ENCODE results near the gene ALDH1A2. TPM values are rescaled to one million over a fixed set of nuclear protein-coding genes. Genes with fewer than 3 reads are reported as not detected.
A peak's percentile ranks its signal among the peaks of the same experiment; 100 is the strongest.

Gene ALDH1A2
- total RNA-seq, 1 donor from 2014 or later: 49.4 TPM

DNA sequence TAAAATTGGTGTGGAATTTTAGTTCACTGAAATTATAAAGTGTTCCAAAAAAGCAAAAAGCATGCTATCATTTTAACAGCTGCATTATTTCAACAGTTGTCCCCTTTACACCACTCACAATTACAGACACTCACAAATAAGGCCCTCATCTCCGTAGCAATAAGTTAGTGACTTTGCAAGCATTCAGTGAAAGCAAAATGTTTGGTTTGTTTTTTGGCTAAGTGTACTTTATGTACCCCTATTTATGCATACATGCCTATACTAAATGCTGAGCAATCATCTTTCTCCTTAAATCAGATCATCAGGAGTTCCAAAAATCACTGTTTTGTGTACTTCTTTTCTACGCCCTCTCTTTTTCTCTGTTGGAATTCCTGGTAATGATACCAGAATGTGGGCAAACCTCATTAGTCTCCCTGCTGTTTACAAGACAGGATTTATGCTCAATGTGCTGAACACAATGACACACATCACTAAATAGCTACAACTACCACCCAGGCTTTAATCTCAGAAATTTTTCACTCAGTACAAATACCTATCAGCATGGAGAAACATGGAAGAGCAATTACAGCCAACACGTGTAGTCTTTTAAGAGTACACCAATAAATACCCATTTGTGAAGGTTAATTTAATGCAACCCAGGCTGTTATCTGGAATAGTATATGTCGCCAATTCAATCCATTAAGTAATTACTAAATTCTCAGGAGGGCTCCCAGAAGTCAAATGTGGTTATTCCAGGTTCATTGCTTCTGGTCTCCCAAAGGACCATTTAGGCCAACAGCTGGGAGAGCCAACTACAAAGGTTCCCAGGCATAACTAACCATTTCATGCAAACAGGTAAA, 12.0 kb downstream of the ALDH1A2 start:
- no peak for DNase-seq

DNA sequence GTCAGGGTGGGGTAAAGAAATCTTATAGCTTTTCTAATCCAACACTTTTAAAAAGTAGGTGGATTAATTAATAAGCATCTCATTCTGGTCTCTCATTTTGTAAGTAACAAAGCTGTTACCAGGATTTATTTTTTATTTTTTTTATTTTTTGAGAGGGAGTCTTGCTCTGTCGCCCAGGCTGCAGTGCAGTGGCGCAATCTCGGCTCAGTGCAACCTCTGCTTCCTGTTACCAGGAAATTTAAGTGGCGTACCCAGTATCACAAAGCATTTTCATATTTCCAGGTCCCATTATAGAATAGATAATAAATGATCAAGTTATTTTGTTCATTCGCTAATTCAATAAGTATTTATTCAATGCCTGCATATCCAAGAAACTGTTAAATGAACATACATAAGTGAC, 13.2 kb downstream of the ALDH1A2 start:
- intact Hi-C loops (cut with DNase I): no loop called here
- H3K36me3 ChIP-seq: no peaks in the 10 kb centered on the region
- H3K27ac ChIP-seq: no peak overlapping the region
- H3K4me1 ChIP-seq: no peaks in the 10 kb centered on the region
- ATAC-seq (no peak), DNase-seq (peak; percentile 57)
- no peak overlapping the region for H3K4me3 ChIP-seq
- TF ChIP-seq, protein P1, sequence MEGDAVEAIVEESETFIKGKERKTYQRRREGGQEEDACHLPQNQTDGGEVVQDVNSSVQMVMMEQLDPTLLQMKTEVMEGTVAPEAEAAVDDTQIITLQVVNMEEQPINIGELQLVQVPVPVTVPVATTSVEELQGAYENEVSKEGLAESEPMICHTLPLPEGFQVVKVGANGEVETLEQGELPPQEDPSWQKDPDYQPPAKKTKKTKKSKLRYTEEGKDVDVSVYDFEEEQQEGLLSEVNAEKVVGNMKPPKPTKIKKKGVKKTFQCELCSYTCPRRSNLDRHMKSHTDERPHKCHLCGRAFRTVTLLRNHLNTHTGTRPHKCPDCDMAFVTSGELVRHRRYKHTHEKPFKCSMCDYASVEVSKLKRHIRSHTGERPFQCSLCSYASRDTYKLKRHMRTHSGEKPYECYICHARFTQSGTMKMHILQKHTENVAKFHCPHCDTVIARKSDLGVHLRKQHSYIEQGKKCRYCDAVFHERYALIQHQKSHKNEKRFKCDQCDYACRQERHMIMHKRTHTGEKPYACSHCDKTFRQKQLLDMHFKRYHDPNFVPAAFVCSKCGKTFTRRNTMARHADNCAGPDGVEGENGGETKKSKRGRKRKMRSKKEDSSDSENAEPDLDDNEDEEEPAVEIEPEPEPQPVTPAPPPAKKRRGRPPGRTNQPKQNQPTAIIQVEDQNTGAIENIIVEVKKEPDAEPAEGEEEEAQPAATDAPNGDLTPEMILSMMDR (IDR thresholded peaks at IDR 0.05): no peak
- no peaks in the 10 kb centered on the region for H3K27me3 ChIP-seq (ENCODE audit: low read depth)
- H3K9me3 ChIP-seq: no peaks in the 10 kb centered on the region

More for the DNA sequence above, 12.0 kb downstream of the ALDH1A2 start:
- ATAC-seq: no peak
- Histone ChIP-seq H3K9me3 (no peaks in the 10 kb centered on the region), H3K36me3 (no peaks in the 10 kb centered on the region), H3K4me1 (no peaks in the 10 kb centered on the region), H3K27me3 (ENCODE audit: low read depth) (no peaks in the 10 kb centered on the region), H3K4me3 (no peak overlapping the region), H3K27ac (no peak overlapping the region)
- intact Hi-C loops (cut with DNase I): no loop called here
- TF ChIP-seq, protein P1 (IDR thresholded peaks at IDR 0.05): no peak

DNA sequence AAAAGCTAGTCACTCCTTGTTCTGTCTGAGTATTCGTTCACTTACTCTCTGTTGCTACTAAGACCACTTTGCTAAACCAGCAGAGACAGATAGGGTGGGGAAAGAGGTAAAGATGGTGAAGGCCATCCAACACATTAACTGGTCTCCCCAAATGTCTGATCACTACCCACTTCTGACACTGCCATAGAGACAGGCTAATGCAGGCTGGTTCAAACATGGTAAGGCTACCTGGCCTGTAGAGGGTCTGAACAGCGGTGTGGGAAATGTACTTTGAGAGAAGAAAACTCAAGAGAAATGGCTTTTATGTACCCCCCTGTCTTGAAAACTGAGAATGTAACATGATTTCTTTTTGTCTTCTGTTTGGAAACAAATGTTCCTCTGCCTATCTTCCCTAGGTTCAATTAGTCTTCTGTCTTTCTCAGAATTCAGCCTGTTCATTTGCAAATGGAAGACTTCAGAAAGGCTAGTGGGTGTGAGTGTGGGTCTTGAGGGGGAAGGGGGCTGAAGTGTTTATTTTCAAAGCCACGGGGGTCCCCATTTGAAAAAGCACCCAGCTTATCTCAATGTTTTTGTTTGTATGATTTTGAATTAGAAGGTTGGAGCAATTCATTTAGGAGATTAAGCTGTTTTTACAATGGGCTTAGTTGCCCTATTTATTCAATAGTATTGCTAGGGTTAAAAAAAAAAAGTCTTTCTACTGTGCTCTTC, 15.8 kb downstream of the ALDH1A2 start:
- DNase-seq (no peak), ATAC-seq (no peak)
- Histone ChIP-seq H3K36me3 (no peaks in the 10 kb centered on the region), H3K4me3 (no peak overlapping the region), H3K27ac (no peak overlapping the region), H3K27me3 (ENCODE audit: low read depth) (no peaks in the 10 kb centered on the region), H3K9me3 (no peaks in the 10 kb centered on the region), H3K4me1 (no peaks in the 10 kb centered on the region)
- TF ChIP-seq, protein P1 (IDR thresholded peaks at IDR 0.05): no peak
- intact Hi-C loops (cut with DNase I): no loop called here

DNA sequence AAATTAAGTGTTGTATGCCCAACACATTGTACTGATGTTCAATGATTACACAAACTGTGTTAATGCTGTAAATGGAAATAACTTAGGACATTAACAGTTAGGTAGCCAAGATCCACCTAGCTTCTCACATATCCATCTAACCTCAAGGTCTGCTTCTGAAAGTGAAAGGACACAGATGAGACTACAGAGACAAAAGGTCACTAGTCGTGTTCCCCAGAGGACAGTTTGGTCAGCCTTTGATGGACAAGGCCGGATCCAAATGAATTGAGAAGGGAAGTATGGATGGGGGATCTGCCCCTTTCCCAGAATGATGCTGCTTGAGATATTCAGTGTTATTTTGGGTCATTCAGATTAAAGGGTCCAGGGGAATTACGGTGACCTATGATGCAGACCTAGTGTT, 17.2 kb downstream of the ALDH1A2 start:
- Histone ChIP-seq H3K27ac (no peak overlapping the region), H3K9me3 (no peaks in the 10 kb centered on the region), H3K36me3 (no peaks in the 10 kb centered on the region), H3K27me3 (ENCODE audit: low read depth) (peaks cover 8% of the 10 kb centered on the region), H3K4me1 (no peaks in the 10 kb centered on the region), H3K4me3 (no peak overlapping the region)
- ATAC-seq: no peak
- intact Hi-C loops (cut with DNase I): no loop called here
- TF ChIP-seq, protein P1 (IDR thresholded peaks at IDR 0.05): no peak
- DNase-seq: no peak

DNA sequence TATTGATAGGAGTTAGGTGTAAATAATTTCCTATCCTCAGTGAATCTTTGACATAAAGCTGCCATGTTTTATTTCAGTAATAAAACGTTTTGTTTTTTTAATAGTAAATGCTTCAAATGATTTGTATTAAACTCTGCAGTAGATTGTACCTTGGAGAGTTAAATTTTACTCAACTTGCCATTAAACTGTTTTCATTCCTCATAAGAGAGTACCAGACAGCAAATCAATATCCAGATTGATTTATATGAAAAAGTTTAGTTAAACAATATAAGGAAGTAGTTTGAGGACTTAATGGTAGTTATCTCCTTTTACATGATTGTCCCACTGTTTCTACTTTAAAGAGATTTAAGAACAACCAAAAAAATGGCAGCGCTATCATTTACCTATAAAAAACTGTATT, 18.4 kb downstream of the ALDH1A2 start:
- Histone ChIP-seq H3K4me1 (no peaks in the 10 kb centered on the region), H3K4me3 (no peak overlapping the region), H3K36me3 (no peaks in the 10 kb centered on the region), H3K27ac (no peak overlapping the region), H3K9me3 (no peaks in the 10 kb centered on the region), H3K27me3 (ENCODE audit: low read depth) (peaks cover 8% of the 10 kb centered on the region)
- DNase-seq (no peak), ATAC-seq (no peak)
- intact Hi-C loops (cut with DNase I): no loop called here
- TF ChIP-seq, protein P1 (IDR thresholded peaks at IDR 0.05): no peak

Measured in lower lobe of right lung (tissue), 2 donors.